GM19099 (cell line): Measurements from ENCODE around the gene WDFY3.

Experiments used
- POLR2A ChIP-seq: IDR thresholded peaks from 3 replicates; pipeline ENCODE4 v1.6.1; 2011; ENCODE audit warnings: low read depth; ENCODE audit not compliant: insufficient read length; ENCODE audit errors: extremely low read depth

The WDFY3 gene

DNA sequence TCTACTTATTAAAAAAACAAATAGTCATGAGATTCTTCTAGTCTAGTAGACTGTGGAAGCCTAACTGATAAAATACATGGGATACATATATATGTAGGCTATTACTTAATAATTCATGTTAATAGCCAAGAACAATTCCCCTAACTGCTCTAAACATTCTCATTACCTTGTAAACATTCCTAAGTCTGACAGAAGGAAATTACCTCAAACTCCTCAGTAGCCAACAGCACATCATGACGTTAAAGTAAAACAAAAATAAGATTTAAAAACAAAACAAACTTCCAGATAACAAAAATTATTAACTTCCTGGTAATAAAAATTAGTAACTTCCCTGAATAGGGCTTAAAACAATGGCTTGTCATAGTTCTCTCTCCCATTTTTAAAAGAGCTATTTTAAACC lies 109.2 kb downstream of the WDFY3 start:
- no peak for TF ChIP-seq POLR2A

DNA sequence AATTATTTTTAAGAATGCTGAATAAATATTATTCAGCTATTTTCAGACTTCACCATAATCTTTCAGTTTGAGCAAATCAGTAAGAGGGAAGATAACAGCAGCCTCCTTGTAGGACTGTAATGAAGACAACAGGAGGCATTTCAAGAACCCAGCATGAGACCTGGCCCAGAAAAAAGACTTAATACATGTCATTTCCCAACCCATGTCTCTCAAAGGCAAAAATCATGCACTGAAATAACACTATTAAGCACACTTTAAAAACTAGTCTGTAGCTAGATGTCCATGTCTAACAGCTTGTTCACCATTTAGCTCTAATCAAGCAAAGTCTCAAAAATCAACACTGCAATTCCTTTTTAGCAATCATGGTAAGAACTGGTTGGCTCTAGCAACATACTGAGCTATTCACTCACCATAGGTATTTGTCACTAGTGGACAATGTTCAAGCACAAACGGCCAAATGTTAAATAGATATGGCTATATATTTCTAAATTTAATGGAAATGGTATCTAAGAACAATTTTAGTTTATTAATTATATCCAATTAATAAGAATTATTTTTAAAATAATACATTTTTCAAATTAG lies 109.9 kb downstream of the WDFY3 start:
- no peak for TF ChIP-seq POLR2A

DNA sequence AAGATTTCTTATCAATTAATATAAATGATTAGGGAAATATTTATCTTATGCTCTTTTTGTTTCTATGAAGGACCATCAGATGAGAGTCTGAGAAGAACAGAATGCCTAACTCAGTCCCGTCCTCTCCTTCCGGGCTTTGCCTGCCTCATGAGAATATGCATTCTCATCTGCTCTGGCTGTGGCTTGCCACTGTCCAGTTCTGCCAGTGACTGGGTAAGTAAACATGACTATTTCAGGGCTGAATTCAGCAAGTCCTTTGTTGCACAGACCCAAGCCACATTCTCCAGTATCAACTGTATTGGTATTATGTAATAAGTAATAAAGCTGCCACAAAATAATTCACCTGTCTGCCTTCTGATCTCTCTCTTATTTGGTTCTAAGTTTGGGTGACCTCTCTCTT lies 110.7 kb downstream of the WDFY3 start:
- no peak for TF ChIP-seq POLR2A

DNA sequence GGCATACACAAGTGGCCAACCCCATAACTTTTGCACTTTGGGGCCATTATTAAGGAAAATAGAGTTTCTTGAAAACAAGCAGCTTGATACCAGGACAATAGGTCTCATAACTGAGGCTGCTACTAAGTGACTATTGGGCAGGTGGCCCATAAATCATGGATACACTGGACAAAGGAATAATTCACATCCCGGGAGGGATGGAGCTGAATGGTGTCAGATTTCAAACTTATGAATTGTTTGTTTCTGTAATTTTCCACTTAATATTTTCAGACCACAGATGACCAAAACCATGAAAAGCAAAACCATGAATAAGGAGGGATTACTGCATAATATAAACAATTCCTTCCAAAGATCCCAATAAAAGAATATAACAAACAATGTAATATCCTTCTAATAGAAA lies 114.4 kb downstream of the WDFY3 start:
- TF ChIP-seq POLR2A = no peak

DNA sequence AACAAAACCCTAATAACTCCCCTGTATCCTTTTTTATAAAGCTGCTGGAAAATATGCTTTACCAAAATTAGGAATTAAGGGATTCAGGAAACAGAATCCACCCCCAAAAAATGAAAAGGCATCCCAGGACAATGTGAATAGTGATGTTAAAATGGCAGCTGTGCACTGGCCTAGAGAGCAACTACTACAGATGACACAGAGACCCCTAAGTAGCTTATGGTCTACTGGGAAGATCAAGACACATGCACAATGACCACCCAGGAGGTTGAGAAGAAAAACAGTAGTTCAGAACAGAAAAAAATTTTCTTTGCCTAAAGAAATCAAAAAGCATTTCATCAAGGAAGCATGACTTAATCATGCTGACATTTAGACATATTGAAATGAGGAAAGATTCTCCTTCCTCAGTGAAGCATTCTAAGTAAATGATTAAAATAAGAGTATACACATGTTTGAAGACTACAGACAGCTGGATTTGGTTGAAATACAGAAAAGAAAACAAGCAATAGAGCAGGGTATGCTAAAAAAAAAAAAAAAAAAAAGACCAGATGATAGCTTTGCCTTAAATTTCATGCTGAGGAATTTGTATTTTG lies 117.3 kb downstream of the WDFY3 start:
- TF ChIP-seq POLR2A = no peak

DNA sequence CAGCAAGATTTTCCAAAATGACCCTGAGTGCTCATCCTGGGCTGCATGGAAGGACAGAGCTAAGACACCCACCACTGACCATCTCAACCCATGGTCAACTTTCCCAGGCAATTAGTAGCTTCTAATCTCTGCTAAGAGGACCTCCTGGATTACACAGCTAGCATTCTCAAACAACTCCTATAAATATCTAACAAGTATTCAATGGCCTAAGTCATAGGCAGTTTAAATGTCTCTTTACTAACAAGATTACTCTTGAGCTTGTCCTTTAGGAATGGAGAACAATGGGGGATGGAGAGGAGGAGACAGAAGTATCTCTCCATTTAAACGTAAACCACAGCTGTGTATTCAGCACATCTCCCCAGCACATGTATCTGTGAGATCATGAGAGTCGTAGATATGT lies 118.1 kb downstream of the WDFY3 start:
- TF ChIP-seq POLR2A = no peak

DNA sequence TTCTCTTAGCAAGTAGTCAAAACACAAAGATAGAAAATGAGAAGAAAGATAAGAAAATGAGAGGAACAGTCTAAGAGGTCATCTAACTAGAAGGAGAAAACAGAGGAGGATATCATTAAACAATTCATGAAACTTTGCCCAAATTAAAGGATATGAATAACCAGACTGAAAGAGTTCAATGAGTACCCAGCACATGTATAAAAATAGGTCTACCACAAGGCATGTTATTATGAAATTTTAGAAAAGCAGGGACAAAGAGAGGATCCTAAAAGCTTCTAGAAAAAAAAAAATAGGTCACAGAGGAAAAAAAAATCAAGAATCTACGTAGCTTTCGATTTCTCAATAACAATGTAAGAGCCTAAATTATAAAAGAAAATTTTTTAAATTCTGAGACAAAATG lies 118.5 kb downstream of the WDFY3 start:
- no peak for TF ChIP-seq POLR2A

DNA sequence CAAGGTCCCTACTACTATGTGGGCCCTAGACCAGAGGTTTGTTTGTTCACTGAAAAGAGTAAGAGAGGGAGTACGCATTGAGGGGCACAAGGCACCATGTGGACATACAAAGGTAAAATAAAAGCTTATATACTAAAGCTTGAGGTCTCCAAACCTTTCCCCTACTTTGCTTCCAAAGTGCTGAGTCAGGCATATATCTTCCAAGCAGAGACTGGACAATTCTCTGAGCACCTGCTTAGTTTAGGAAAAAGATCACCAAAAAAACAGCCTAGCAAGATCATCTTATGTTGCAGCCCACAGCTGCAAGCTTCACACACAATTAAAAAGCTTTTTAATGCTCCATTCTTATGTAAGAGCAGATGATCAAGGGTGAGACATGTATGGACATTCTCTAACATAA lies 119.5 kb downstream of the WDFY3 start:
- no peak for TF ChIP-seq POLR2A

DNA sequence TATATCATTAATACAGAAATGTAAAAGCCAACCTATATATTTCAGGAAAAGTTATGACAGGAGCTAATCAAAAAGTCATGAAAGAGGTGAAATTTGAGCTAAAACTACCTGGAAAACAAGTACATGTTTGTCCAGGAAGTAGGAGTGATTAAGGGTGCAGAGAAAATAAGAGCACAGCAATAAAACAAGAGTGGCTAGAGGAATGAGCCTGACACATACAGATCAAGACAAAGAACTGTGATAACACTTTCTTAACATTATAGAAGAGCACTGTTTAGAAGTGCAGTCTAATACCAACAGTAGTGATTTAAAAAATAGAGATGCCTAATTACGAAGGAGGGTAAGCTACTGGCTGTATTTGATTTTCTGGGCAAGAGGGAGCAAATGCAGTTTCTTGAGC lies 125.1 kb downstream of the WDFY3 start:
- no peak for TF ChIP-seq POLR2A

DNA sequence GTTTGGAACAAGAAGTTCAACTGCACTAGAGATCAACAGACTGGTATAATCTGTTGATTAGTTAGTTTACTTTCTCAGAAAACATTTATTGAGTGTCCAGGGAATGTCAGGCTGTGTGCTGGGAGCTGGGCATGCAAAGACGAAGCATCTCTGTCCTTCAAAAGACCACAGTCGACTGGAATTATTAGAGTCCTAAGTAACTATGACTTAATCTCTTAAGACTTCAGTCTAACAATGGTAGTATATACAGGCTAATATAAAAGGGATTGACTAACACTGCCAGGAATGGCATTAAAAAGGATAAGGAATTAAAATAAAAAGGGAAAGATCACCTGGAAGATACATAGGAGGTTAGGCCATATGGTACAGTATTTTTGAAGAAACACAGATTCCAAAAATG lies 128.7 kb downstream of the WDFY3 start:
- no peak for TF ChIP-seq POLR2A

DNA sequence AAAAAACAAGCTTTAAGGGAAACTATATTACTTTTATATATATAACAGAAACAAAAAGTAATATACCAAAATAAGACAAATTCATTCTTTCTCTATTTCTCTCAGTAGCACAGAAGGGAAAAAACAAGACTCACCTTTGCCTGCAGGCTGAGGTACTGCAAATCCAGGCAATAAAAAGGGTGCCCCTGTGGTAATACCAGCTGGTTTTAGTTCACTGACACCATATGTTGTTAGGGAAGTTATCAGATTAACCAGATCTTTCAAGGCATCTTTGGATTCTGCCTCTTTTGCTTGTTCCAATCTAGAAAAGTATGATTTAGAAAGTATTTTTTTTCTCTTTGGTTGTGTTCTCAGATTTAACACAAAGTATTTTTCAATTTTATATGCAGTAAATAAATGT lies 139.8 kb downstream of the WDFY3 start:
- TF ChIP-seq POLR2A = no peak

DNA sequence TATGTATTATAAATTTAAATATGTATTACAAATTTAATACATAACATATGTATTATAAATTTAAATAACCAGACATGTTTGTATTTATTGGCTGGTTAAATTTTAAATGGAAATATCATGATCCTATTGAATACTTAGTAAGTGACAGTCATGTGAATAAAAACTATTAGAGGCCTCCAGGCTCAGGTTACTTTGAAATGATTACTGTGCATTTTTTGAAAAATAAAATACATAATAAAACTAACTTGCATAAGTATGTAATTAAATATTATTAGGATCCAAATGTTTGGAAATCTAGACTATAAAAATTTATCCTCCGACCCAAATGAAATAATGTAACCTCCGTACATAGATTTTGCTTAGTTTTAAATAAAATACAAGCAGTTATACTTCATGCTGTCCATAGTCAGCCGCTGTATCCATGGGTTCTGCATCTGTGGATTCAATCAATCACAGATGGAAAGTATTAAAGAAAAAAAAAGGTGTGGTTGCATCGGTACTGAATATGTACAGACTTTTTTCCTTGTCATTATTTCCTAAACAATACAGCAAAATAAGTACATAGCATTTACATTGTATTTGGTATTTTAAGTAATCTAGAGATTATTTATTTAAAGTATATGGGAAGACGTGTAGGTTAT lies 140.7 kb downstream of the WDFY3 start:
- TF ChIP-seq POLR2A = no peak

DNA sequence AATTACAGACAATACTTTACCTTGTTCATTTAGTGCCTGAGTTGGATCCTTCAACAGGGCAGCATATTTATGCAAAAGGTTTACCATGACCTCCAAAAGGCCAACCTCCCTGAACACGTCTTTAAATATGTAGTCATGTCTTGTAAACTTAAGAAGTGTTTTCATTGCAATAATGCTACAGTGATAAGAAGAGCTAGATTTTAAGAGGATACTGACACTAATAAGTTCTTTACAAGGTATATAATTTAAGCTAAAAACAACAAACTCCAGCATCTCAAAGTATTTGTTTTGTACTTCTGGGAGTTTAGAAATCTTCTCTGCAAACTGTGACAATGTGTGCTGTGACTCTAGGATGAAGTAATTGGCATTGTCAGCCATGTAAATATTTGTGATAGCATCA lies 145.4 kb downstream of the WDFY3 start:
- no peak for TF ChIP-seq POLR2A

DNA sequence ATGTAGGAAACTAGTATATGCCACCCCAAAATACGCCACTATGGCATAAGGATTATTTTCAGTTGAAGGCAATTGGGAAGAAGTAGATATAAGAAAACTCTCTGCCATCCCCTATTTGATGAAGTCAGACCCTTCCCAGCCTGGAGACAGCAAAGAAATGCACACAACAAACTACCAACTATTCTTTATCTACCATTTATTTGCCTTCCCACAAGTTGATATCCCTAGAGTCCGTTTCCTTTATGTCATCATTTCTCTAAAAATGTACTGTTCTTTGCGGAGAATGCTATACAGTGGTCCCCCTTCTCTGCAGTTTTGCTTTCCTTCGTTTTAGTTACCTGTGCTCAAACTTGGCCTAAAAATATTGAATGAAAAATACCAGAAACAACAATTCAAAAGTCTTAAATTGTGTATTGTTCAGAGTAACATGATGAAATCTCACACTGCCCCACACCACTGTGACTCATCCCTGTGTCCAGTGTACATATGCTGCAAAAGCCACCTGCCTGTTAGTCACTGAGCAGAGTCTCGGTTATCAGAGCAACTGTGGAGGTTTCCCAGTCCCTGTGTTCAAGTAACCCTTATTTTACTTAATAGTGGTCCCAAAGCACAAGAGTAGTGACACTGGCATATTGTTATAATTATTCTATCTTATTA lies 152.3 kb downstream of the WDFY3 start:
- TF ChIP-seq POLR2A = no peak

DNA sequence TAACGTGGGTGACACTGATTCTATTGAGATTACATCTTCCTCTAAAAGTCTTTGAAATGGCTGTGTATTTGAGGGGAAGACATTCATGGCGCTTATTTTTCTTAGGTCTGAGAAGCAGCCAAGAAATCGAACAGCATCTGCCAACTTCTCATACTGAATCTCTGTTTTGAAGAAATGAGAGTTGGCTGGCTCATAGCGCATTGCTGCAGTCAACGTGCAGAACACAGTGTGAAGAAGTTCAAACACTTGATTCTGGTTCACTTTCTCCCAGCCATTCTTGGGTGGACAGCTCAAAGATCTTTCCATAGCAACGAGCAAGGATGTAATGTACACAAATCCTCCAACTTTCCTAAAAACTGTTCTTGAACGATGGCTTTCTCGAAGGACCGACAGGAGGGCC lies 156.5 kb downstream of the WDFY3 start:
- no peak for TF ChIP-seq POLR2A

DNA sequence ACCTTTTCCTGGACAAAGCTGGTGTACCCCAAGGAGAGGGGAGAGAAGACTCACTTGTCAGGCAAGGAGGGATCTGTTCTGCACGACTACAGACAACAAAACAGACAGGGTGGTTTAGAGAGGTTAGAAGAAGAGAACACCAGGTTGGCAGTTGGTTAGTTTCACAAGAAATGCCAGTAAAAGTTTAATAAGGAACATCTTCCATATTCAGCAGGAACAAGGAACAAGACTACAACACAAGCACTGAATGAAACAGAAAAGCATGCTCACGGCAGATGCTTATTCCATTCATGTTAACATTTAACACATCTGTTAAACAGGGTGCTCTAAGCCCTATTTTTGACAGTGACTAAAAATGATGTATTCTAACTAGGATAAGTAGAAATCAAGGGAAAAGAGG lies 158.2 kb downstream of the WDFY3 start:
- no peak for TF ChIP-seq POLR2A
